Fibroblast of lung (primary cell): ENCODE measurements around the gene LRRC8E.

Source experiments
- CTCF ChIP-seq, 2 donors: IDR thresholded peaks in 1 of 2; conservative IDR thresholded peaks in 1 of 2; 1 replicate in 1 of 2; 2 replicates in 1 of 2; pipeline ENCODE4 v1.5.1; 2011 to 2012; ENCODE audit warnings: low read length in 2 of 2, control low read depth in 1 of 2, inconsistent platforms in 1 of 2, low read depth in 1 of 2, mild to moderate bottlenecking in 1 of 2
- EZH2 ChIP-seq: IDR thresholded peaks from 2 replicates; pipeline ENCODE4 v1.5.1; 2012; ENCODE audit warnings: low read length, control low read depth, mild to moderate bottlenecking; ENCODE audit errors: missing control alignments

GRCh38 chr19:7934766-7935165 is 46.5 kb downstream of the LRRC8E start:
- TF ChIP-seq CTCF (conservative IDR thresholded peaks at IDR 0.05 in 1 of 2, IDR thresholded peaks at IDR 0.05 in 1 of 2; ENCODE audit: low read depth in 1 of 2, low read length in 2 of 2) (no peak), EZH2 (no peak)
